CD4-positive, alpha-beta T cell (primary cell): ENCODE measurements around the gene MYOD1. TPM values are rescaled to one million over a fixed set of nuclear protein-coding genes. Genes with fewer than 3 reads are reported as not detected.

ENCODE experiments used
- ATAC-seq: fragments of 200-7000 bp; cut with Tn5 transposase; one replicate; pipeline ENCODE4 v1.10.0; 2022; ENCODE audit warnings: mild to moderate bottlenecking; ENCODE audit not compliant: poor library complexity
- CTCF ChIA-PET: fragments of 350-600 bp; sonication (Branson Sonifier 250); formaldehyde crosslinking; loops from one replicate; lab custom pipeline; 2021; ENCODE audit warnings: antibody characterized with exemption, inconsistent platforms; lab: Charles Lee
- POLR2A ChIA-PET: fragments of 350-600 bp; sonication (Branson Sonifier 250); formaldehyde crosslinking; loops from one replicate; lab custom pipeline; 2021; ENCODE audit warnings: antibody characterized with exemption, inconsistent platforms; lab: Charles Lee
- DNase-seq, 14 experiments: peaks; one replicate each; pipeline ENCODE4 v3.0.0-alpha.2; 2013 to 2020; ENCODE audit warnings: mixed read lengths in 2 of 14
- H3K27ac ChIP-seq, 2 donors: one replicate each; pipeline versions ENCODE4 v1.5.1 to v1.7.0; 2013; ENCODE audit warnings: low read length in 2 of 2, low read depth in 1 of 2, mild to moderate bottlenecking in 1 of 2
- H3K27me3 ChIP-seq, 2 experiments: 1 replicate in 1 of 2; 2 replicates in 1 of 2; pipeline versions ENCODE4 v1.6.1 to v1.7.0; 2013; ENCODE audit warnings: low read length in 2 of 2, control low read depth in 1 of 2, mild to moderate bottlenecking in 1 of 2, moderate library complexity in 1 of 2; ENCODE audit not compliant: insufficient read depth in 2 of 2, control insufficient read depth in 1 of 2
- H3K36me3 ChIP-seq: one replicate; pipeline ENCODE4 v1.6.1; 2013; ENCODE audit warnings: low read length, control low read depth; ENCODE audit not compliant: insufficient read depth
- H3K4me1 ChIP-seq: one replicate; pipeline ENCODE4 v1.6.1; 2013; ENCODE audit warnings: low read length, control low read depth; ENCODE audit not compliant: insufficient read depth
- H3K4me3 ChIP-seq: one replicate; pipeline ENCODE4 v1.5.1; 2013; ENCODE audit warnings: mild to moderate bottlenecking, low read length, moderate library complexity
- H3K9me3 ChIP-seq, 2 experiments: 1 replicate in 1 of 2; 2 replicates in 1 of 2; pipeline versions ENCODE4 v1.6.1 to v1.7.0; 2013; ENCODE audit warnings: low read length in 2 of 2, mild to moderate bottlenecking in 2 of 2, control low read depth in 1 of 2, moderate library complexity in 1 of 2; ENCODE audit not compliant: control insufficient read depth in 1 of 2, insufficient read depth in 1 of 2
- H3K27ac Mint-ChIP-seq: one replicate; pipeline ENCODE4 v1.8.0; 2020; ENCODE audit warnings: mixed read lengths
- H3K27me3 Mint-ChIP-seq: one replicate; pipeline ENCODE4 v1.8.0; 2021; ENCODE audit warnings: mixed read lengths
- H3K36me3 Mint-ChIP-seq: one replicate; pipeline ENCODE4 v1.8.0; 2021; ENCODE audit warnings: low read depth, mixed read lengths
- H3K4me1 Mint-ChIP-seq: one replicate; pipeline ENCODE4 v1.8.0; 2021; ENCODE audit warnings: low read depth, mixed read lengths
- H3K4me3 Mint-ChIP-seq: one replicate; pipeline ENCODE4 v1.8.0; 2020; ENCODE audit warnings: mild to moderate bottlenecking, mixed read lengths
- H3K9me3 Mint-ChIP-seq: one replicate; pipeline ENCODE4 v1.8.0; 2020; ENCODE audit warnings: mixed read lengths
- CTCF ChIP-seq: fragments of 200-600 bp; IDR thresholded peaks from one replicate; pipeline ENCODE4 v1.8.0; 2022; ENCODE audit warnings: antibody characterized with exemption, mild to moderate bottlenecking
- intact Hi-C, 2 experiments: fragments of 100-400 bp; cut with DNase I in 1 of 2; cut with micrococcal nuclease in 1 of 2; formaldehyde crosslinking; loops; one replicate each; pipeline versions ENCODE4 v1.15.1 to v1.9.0; 2023 to 2025; cut with DNase I, micrococcal nuclease
- total RNA-seq, 174 experiments: library from RNA in 2 of 174; stranded (reverse) in 2 of 174; gene quantifications; one replicate each; pipeline ENCODE4 v1.2.3 and lab custom pipeline; 2021 to 2026

MYOD1 gene
- total RNA-seq, 2 experiments from 2014 or later, result not detected

GRCh38 chr11:17711836-17712235 lies 7.5 kb upstream of the MYOD1 start:
- Mint-ChIP-seq H3K4me1 (no peaks in the 10 kb centered on the region), H3K36me3 (no peaks in the 10 kb centered on the region), H3K4me3 (no peak overlapping the region), H3K27ac (no peak overlapping the region), H3K9me3 (no peaks in the 10 kb centered on the region), H3K27me3 (peaks cover 13% of the 10 kb centered on the region)
- intact Hi-C loops, result no loop called here
- no peak overlapping the region for H3K4me3 ChIP-seq
- H3K36me3 ChIP-seq, result no peaks in the 10 kb centered on the region
- peaks cover 0 to 9% of the 10 kb centered on the region in 2 experiments for H3K9me3 ChIP-seq
- H3K27ac ChIP-seq, result no peak overlapping the region
- ChIA-PET CTCF (no interaction called here), POLR2A (no interaction called here)
- ATAC-seq (no peak), DNase-seq (no peak)
- TF ChIP-seq CTCF, result no peak
- H3K4me1 ChIP-seq, result no peaks in the 10 kb centered on the region
- H3K27me3 ChIP-seq, result peaks cover 11 to 14% of the 10 kb centered on the region in 2 experiments

- H3K27me3 Mint-ChIP-seq, result peaks cover 11% of the 10 kb centered on the region
- H3K4me3 ChIP-seq, result no peak overlapping the region
- H3K36me3 Mint-ChIP-seq, result no peaks in the 10 kb centered on the region
- H3K4me1 Mint-ChIP-seq, result no peaks in the 10 kb centered on the region
- H3K9me3 Mint-ChIP-seq, result no peaks in the 10 kb centered on the region
- peaks cover 21 to 31% of the 10 kb centered on the region in 2 experiments for H3K27me3 ChIP-seq
- POLR2A ChIA-PET, result no interaction called here
- no peak for TF ChIP-seq CTCF
- intact Hi-C loops, result no loop called here
- no peak overlapping the region for H3K27ac ChIP-seq
- DNase-seq (no peak), ATAC-seq (no peak)
- no peaks in the 10 kb centered on the region for H3K36me3 ChIP-seq
- no peak overlapping the region for H3K27ac Mint-ChIP-seq
- H3K9me3 ChIP-seq, result peaks cover 0 to 11% of the 10 kb centered on the region in 2 experiments
- CTCF ChIA-PET, result no interaction called here
- no peaks in the 10 kb centered on the region for H3K4me1 ChIP-seq
- no peak overlapping the region for H3K4me3 Mint-ChIP-seq
Observed at GRCh38 chr11:17713851-17714250, 5.5 kb upstream of the MYOD1 start.

GRCh38 chr11:17714356-17714854 lies 5.0 kb upstream of the MYOD1 start:
- intact Hi-C loops, result no loop called here
- Histone ChIP-seq H3K4me1 (no peaks in the 10 kb centered on the region), H3K36me3 (no peaks in the 10 kb centered on the region), H3K4me3 (no peak overlapping the region), H3K9me3 (peaks cover 0 to 14% of the 10 kb centered on the region in 2 experiments), H3K27ac (no peak overlapping the region), H3K27me3 (peaks cover 21 to 35% of the 10 kb centered on the region in 2 experiments)
- CTCF ChIA-PET, result no interaction called here
- DNase-seq, result no peak
- no peak overlapping the region for H3K4me3 Mint-ChIP-seq
- no peaks in the 10 kb centered on the region for H3K9me3 Mint-ChIP-seq
- peaks cover 14% of the 10 kb centered on the region for H3K27me3 Mint-ChIP-seq
- ATAC-seq, result no peak
- H3K4me1 Mint-ChIP-seq, result no peaks in the 10 kb centered on the region
- no peaks in the 10 kb centered on the region for H3K36me3 Mint-ChIP-seq
- POLR2A ChIA-PET, result no interaction called here
- H3K27ac Mint-ChIP-seq, result no peak overlapping the region
- TF ChIP-seq CTCF, result no peak
